OCI-LY1 (cell line): ENCODE data around the gene FAM151A.

Experiments used
- H2AFZ ChIP-seq: fragments of 200-600 bp; sonication (generic), shearing (Covaris generic); 2 replicates; pipeline ENCODE4 v1.6.0; 2014; ENCODE audit warnings: antibody characterized with exemption, mild to moderate bottlenecking, low read length
- H3F3A ChIP-seq: fragments of 200-600 bp; sonication (generic), shearing (Covaris generic); 2 replicates; pipeline ENCODE4 v1.6.0; 2014; ENCODE audit warnings: mild to moderate bottlenecking, antibody characterized with exemption, low read length, moderate library complexity; ENCODE audit not compliant: insufficient read depth
- H3K27ac ChIP-seq: fragments of 200-600 bp; sonication (generic); 2 replicates; pipeline ENCODE4 v1.5.1; 2014; ENCODE audit warnings: low read length, mixed run types, mild to moderate bottlenecking, low read depth; ENCODE audit not compliant: poor library complexity, severe bottlenecking
- H3K27me3 ChIP-seq: fragments of 200-600 bp; sonication (generic); 2 replicates; pipeline ENCODE4 v1.6.0; 2014; ENCODE audit warnings: antibody characterized with exemption, mild to moderate bottlenecking, low read length, moderate library complexity; ENCODE audit not compliant: insufficient read depth
- H3K36me3 ChIP-seq: fragments of 200-600 bp; sonication (generic); 2 replicates; pipeline ENCODE4 v1.6.1; 2014; ENCODE audit warnings: mild to moderate bottlenecking, antibody characterized with exemption, low read length, moderate library complexity, mixed read lengths; ENCODE audit not compliant: insufficient read depth
- H3K4me1 ChIP-seq: fragments of 200-600 bp; sonication (generic); 2 replicates; pipeline ENCODE4 v1.5.1; 2014; ENCODE audit warnings: mild to moderate bottlenecking, low read length, moderate library complexity; ENCODE audit not compliant: insufficient read depth, severe bottlenecking
- H3K4me2 ChIP-seq: fragments of 200-600 bp; sonication (generic), shearing (Covaris generic); 2 replicates; pipeline ENCODE4 v1.6.1; 2014; ENCODE audit warnings: low read length
- H3K4me3 ChIP-seq: fragments of 200-600 bp; sonication (generic); 2 replicates; pipeline ENCODE4 v1.5.1; 2014; ENCODE audit warnings: low read length, low read depth, mild to moderate bottlenecking, mixed read lengths; ENCODE audit not compliant: poor library complexity, severe bottlenecking
- H3K79me2 ChIP-seq: fragments of 200-600 bp; shearing (Covaris generic); 2 replicates; pipeline ENCODE4 v1.6.1; 2016; ENCODE audit warnings: mixed run types, low read length, mixed read lengths; ENCODE audit not compliant: insufficient read depth
- H3K9ac ChIP-seq: fragments of 200-600 bp; sonication (generic), shearing (Covaris generic); 2 replicates; pipeline ENCODE4 v1.6.1; 2014; ENCODE audit warnings: mild to moderate bottlenecking, low read length, mixed read lengths
- H3K9me2 ChIP-seq: fragments of 200-600 bp; sonication (generic), shearing (Covaris generic); 2 replicates; pipeline ENCODE4 v1.6.1; 2014; ENCODE audit warnings: low read depth, mild to moderate bottlenecking, low read length, mixed read lengths
- H3K9me3 ChIP-seq: fragments of 200-600 bp; shearing (Covaris generic); 2 replicates; pipeline ENCODE4 v1.6.1; 2014; ENCODE audit warnings: low read length, mixed read lengths
- H4K20me1 ChIP-seq: fragments of 200-600 bp; sonication (generic), shearing (Covaris generic); 2 replicates; pipeline ENCODE4 v1.6.0; 2016; ENCODE audit warnings: mild to moderate bottlenecking, low read length; ENCODE audit not compliant: insufficient read depth
- CTCF ChIP-seq: fragments of 200-600 bp; sonication (generic), shearing (Covaris generic); IDR thresholded peaks from 2 replicates; pipeline ENCODE4 v1.5.1; 2017; ENCODE audit warnings: mild to moderate bottlenecking, antibody characterized with exemption, low read length, moderate library complexity, mixed read lengths
- EZH2 ChIP-seq: fragments of 200-600 bp; sonication (generic), shearing (Covaris generic); IDR thresholded peaks from 2 replicates; pipeline ENCODE4 v1.8.0; 2017; ENCODE audit warnings: borderline replicate concordance, mixed run types, mild to moderate bottlenecking, antibody characterized with exemption, low read length, moderate library complexity, mixed read lengths

Gene FAM151A

GRCh38 chr1:54610601-54611580, 12.4 kb downstream of the FAM151A start:
- Histone ChIP-seq H3K27ac (no peak overlapping the region), H3K9ac (no peak overlapping the region)
- TF ChIP-seq CTCF (no peak), EZH2 (no peak)

GRCh38 chr1:54610048-54610447, 13.3 kb downstream of the FAM151A start:
- TF ChIP-seq EZH2 (no peak), CTCF (no peak)
- Histone ChIP-seq H3F3A (no peaks in the 10 kb centered on the region), H3K4me2 (no peak overlapping the region)

More at GRCh38 chr1:54610601-54611580, 12.4 kb downstream of the FAM151A start:
- no peaks in the 10 kb centered on the region for H4K20me1 ChIP-seq
- H3F3A ChIP-seq = no peaks in the 10 kb centered on the region
- no peaks in the 10 kb centered on the region for H3K36me3 ChIP-seq
- H2AFZ ChIP-seq = no peak overlapping the region
- H3K9me3 ChIP-seq = no peaks in the 10 kb centered on the region
- H3K4me3 ChIP-seq = no peak overlapping the region
- no peaks in the 10 kb centered on the region for H3K4me1 ChIP-seq
- H3K9me2 ChIP-seq = no peaks in the 10 kb centered on the region
- H3K27me3 ChIP-seq = 0 out of 2 replicates have a peak, but pooled peaks cover 3% of the 10 kb centered on the region
- H3K79me2 ChIP-seq = no peaks in the 10 kb centered on the region
- no peak overlapping the region for H3K4me2 ChIP-seq

GRCh38 chr1:54609301-54609921, 13.9 kb downstream of the FAM151A start:
- Histone ChIP-seq H3K27ac (no peak overlapping the region), H2AFZ (no peak overlapping the region), H3K79me2 (no peaks in the 10 kb centered on the region), H3K9me2 (no peaks in the 10 kb centered on the region), H3K4me1 (no peaks in the 10 kb centered on the region), H3K9me3 (no peaks in the 10 kb centered on the region), H3F3A (no peaks in the 10 kb centered on the region), H3K4me3 (no peak overlapping the region), H3K27me3 (0 out of 2 replicates have a peak, but pooled peaks cover 3% of the 10 kb centered on the region), H3K4me2 (no peak overlapping the region), H3K36me3 (no peaks in the 10 kb centered on the region), H3K9ac (no peak overlapping the region), H4K20me1 (no peaks in the 10 kb centered on the region)
- TF ChIP-seq CTCF (no peak), EZH2 (no peak)

More at GRCh38 chr1:54610048-54610447, 13.3 kb downstream of the FAM151A start:
- H4K20me1 ChIP-seq = no peaks in the 10 kb centered on the region
- H3K9me3 ChIP-seq = no peaks in the 10 kb centered on the region
- H3K4me3 ChIP-seq = no peak overlapping the region
- no peak overlapping the region for H3K27ac ChIP-seq
- no peaks in the 10 kb centered on the region for H3K36me3 ChIP-seq
- 0 out of 2 replicates have a peak, but pooled peaks cover 3% of the 10 kb centered on the region for H3K27me3 ChIP-seq
- no peaks in the 10 kb centered on the region for H3K9me2 ChIP-seq
- no peaks in the 10 kb centered on the region for H3K4me1 ChIP-seq
- H2AFZ ChIP-seq = no peak overlapping the region
- no peak overlapping the region for H3K9ac ChIP-seq
- H3K79me2 ChIP-seq = no peaks in the 10 kb centered on the region
